IMR-90 (cell line): Measurements from ENCODE around the gene NDFIP2. TPM values are rescaled to one million over a fixed set of nuclear protein-coding genes. Genes with fewer than 3 reads are reported as not detected.

Experiments
- ATAC-seq: fragments of 200-7000 bp; cut with Tn5 transposase; 2 replicates; pipeline ENCODE4 v1.9.1; 2020; ENCODE audit warnings: low read depth, mild to moderate bottlenecking, moderate library complexity
- BruUV-seq: library from RNA; stranded (reverse); fragments of 400-500 nt; replicated peaks from 2 replicates; lab custom pipeline; 2021; lab: Mats Ljungman, UMichigan
- CTCF ChIA-PET: fragments of 300-600 bp; formaldehyde crosslinking; extraction: SDS; loops from one replicate; lab custom pipeline; 2021; ENCODE audit warnings: antibody characterized with exemption; lab: Yijun Ruan, JAX
- POLR2A ChIA-PET: fragments of 300-600 bp; sonication (Branson Sonifier 250); formaldehyde crosslinking; loops from one replicate; lab custom pipeline; 2022; ENCODE audit warnings: antibody characterized with exemption; ENCODE audit not compliant: unreplicated experiment; lab: Charles Lee
- DNase-seq: peaks from one replicate; pipeline ENCODE4 v3.0.0; 2013
- H2AFZ ChIP-seq: replicated peaks from 2 replicates; pipeline ENCODE3; 2013; ENCODE audit warnings: low read length, mild to moderate bottlenecking; ENCODE audit not compliant: poor library complexity
- H2AK5ac ChIP-seq: 2 replicates; pipeline ENCODE4 v1.6.1; 2013; ENCODE audit warnings: low read depth, low read length, inconsistent platforms
- H2AK9ac ChIP-seq: replicated peaks from 2 replicates; pipeline ENCODE3; 2013; ENCODE audit warnings: mild to moderate bottlenecking, low read depth, low read length, moderate library complexity; ENCODE audit not compliant: poor library complexity
- H2BK120ac ChIP-seq: 2 replicates; pipeline ENCODE4 v1.6.1; 2013; ENCODE audit warnings: low read depth, low read length, inconsistent platforms
- H2BK15ac ChIP-seq: 3 replicates; pipeline ENCODE4 v1.6.1; 2013; ENCODE audit warnings: low read depth, low read length, inconsistent platforms
- H2BK20ac ChIP-seq: 2 replicates; pipeline ENCODE4 v1.6.1; 2013; ENCODE audit warnings: low read depth, mild to moderate bottlenecking, inconsistent platforms, low read length, moderate library complexity
- H2BK5ac ChIP-seq: 2 replicates; pipeline ENCODE4 v1.6.1; 2013; ENCODE audit warnings: mild to moderate bottlenecking, low read depth, low read length, inconsistent platforms; ENCODE audit not compliant: poor library complexity, severe bottlenecking
- H3K14ac ChIP-seq: replicated peaks from 2 replicates; pipeline ENCODE4 v1.6.1; 2013; ENCODE audit warnings: low read depth, low read length, inconsistent platforms
- H3K18ac ChIP-seq: 2 replicates; pipeline ENCODE4 v1.6.1; 2013; ENCODE audit warnings: low read depth, low read length, control low read depth
- H3K23ac ChIP-seq: 2 replicates; pipeline ENCODE4 v1.6.1; 2013; ENCODE audit warnings: low read depth, low read length, inconsistent platforms
- H3K27ac ChIP-seq: 2 replicates; pipeline ENCODE4 v1.5.1; 2013; ENCODE audit warnings: mild to moderate bottlenecking, control low read depth, low read length; ENCODE audit not compliant: insufficient read depth
- H3K27me3 ChIP-seq: 2 replicates; pipeline ENCODE4 v1.6.1; 2013; ENCODE audit warnings: low read length; ENCODE audit not compliant: control insufficient read depth, insufficient read depth
- H3K36me3 ChIP-seq: 2 replicates; pipeline ENCODE4 v1.6.1; 2013; ENCODE audit warnings: low read length, mixed read lengths; ENCODE audit not compliant: control insufficient read depth, insufficient read depth
- H3K4ac ChIP-seq: 2 replicates; pipeline ENCODE4 v1.6.1; 2013; ENCODE audit warnings: low read depth, low read length, inconsistent platforms
- H3K4me1 ChIP-seq: 2 replicates; pipeline ENCODE4 v1.6.1; 2013; ENCODE audit warnings: low read length, mixed read lengths; ENCODE audit not compliant: control insufficient read depth, insufficient read depth
- H3K4me2 ChIP-seq: 2 replicates; pipeline ENCODE4 v1.6.1; 2013; ENCODE audit warnings: low read depth, mild to moderate bottlenecking, control low read depth, low read length, moderate library complexity
- H3K4me3 ChIP-seq: 2 replicates; pipeline ENCODE4 v1.5.1; 2013; ENCODE audit warnings: low read depth, mild to moderate bottlenecking, control low read depth, low read length, moderate library complexity; ENCODE audit not compliant: insufficient read depth
- H3K56ac ChIP-seq: 2 replicates; pipeline ENCODE4 v1.6.1; 2013; ENCODE audit warnings: low read length, inconsistent platforms; ENCODE audit not compliant: insufficient read depth; ENCODE audit errors: extremely low read depth
- H3K79me1 ChIP-seq, 2 experiments: 2 replicates each; pipeline ENCODE4 v1.6.1; 2013; ENCODE audit warnings: low read length in 2 of 2, inconsistent platforms in 1 of 2, low read depth in 1 of 2
- H3K9ac ChIP-seq: 2 replicates; pipeline ENCODE4 v1.6.1; 2013; ENCODE audit warnings: low read depth, low read length, control low read depth
- H3K9me1 ChIP-seq: 2 replicates; pipeline ENCODE4 v1.6.1; 2013; ENCODE audit warnings: low read length, inconsistent platforms; ENCODE audit not compliant: insufficient read depth
- H3K9me3 ChIP-seq: 2 replicates; pipeline ENCODE4 v1.6.1; 2013; ENCODE audit warnings: low read length; ENCODE audit not compliant: control insufficient read depth, insufficient read depth
- H4K20me1 ChIP-seq: 2 replicates; pipeline ENCODE4 v1.6.1; 2013; ENCODE audit warnings: low read length, inconsistent platforms; ENCODE audit not compliant: insufficient read depth
- H4K5ac ChIP-seq: 2 replicates; pipeline ENCODE4 v1.6.1; 2013; ENCODE audit warnings: mild to moderate bottlenecking, low read depth, low read length, control low read depth
- H4K8ac ChIP-seq, 2 experiments: 2 replicates each; pipeline ENCODE4 v1.6.1; 2013; ENCODE audit warnings: low read depth in 2 of 2, low read length in 2 of 2, control low read depth in 1 of 2, inconsistent platforms in 1 of 2
- H4K91ac ChIP-seq: 2 replicates; pipeline ENCODE4 v1.6.1; 2013; ENCODE audit warnings: low read depth, low read length, inconsistent platforms; ENCODE audit not compliant: insufficient read depth
- CEBPB ChIP-seq: IDR thresholded peaks from 2 replicates; pipeline ENCODE4 v1.6.1; 2012; ENCODE audit warnings: low read depth, low read length, improper control_type of control experiment
- MAZ ChIP-seq: IDR thresholded peaks from 2 replicates; pipeline ENCODE4 v1.6.1; 2012; ENCODE audit warnings: low read depth, mild to moderate bottlenecking, low read length, improper control_type of control experiment, moderate library complexity, borderline replicate concordance
- POLR2A ChIP-seq: IDR thresholded peaks from 2 replicates; pipeline ENCODE4 v1.6.1; 2012; ENCODE audit warnings: mild to moderate bottlenecking, low read depth, low read length
- SMC3 ChIP-seq: fragments of 150-350 bp; IDR thresholded peaks from 2 replicates; pipeline ENCODE4 v1.6.1; 2016; ENCODE audit warnings: low read depth, mild to moderate bottlenecking, antibody characterized with exemption, low read length, moderate library complexity
- WGBS, 2 experiments: methylation state at CpG; one replicate each; pipeline versions ENCODE4 v1.1.5 to v1.1.7; 2013; ENCODE audit warnings: missing lambda C conversion rate in 2 of 2; ENCODE audit not compliant: insufficient read length in 1 of 2; ENCODE audit errors: extremely low coverage in 2 of 2; 5-methylcytosine and 5-hydroxymethylcytosine counted together
- dilution Hi-C: fragments of 300-500 bp; cut with HindIII; formaldehyde crosslinking; loops from one replicate; pipeline ENCODE4 v1.14.3; 2018; ENCODE audit warnings: low sequenced_read_pairs; ENCODE audit not compliant: unreplicated experiment
- in situ Hi-C: fragments of 300-500 bp; cut with MboI; formaldehyde crosslinking; loops from 3 replicates; pipeline ENCODE4 v1.14.3; 2019; ENCODE audit warnings: low sequenced_read_pairs, inconsistent platforms, mixed read lengths
- intact Hi-C: fragments of 100-400 bp; cut with micrococcal nuclease; formaldehyde crosslinking; loops from 2 replicates; pipeline ENCODE4 v1.10.0; 2022
- polyA plus RNA-seq, 3 experiments: library from polyadenylated mRNA; depleted of rRNA; stranded (reverse); fragments of >200 nt; gene quantifications; 2 replicates each; pipeline ENCODE4 v1.2.3, GENCODE V29; 2012; ENCODE audit warnings: low replicate concordance in 1 of 3
- total RNA-seq: library from RNA; depleted of rRNA; stranded (reverse); fragments of >200 nt; gene quantifications from 2 replicates; pipeline ENCODE4 v1.2.3, GENCODE V29; 2012
- TF ChIP-seq, protein P1 (sequence below): fragments of 150-350 bp; IDR thresholded peaks from 2 replicates; pipeline ENCODE4 v1.6.1; 2017; ENCODE audit warnings: mild to moderate bottlenecking, antibody characterized with exemption, low read length, low read depth

NDFIP2 gene
- total and polyA plus RNA-seq, 2 of the 4 experiments (the other 2 are of a cell fraction) = 23.8 to 25.8 TPM

GRCh38 chr13:79531542-79532254 lies 50.7 kb downstream of the NDFIP2 start:
- dilution Hi-C loops = loop anchor here (25.0 kb wide), 1 partner anchor 94 kb away; no protein-coding TSS in a partner anchor
- no peak for ATAC-seq

More at GRCh38 chr13:79531542-79532254, 50.7 kb downstream of the NDFIP2 start:
- no peak overlapping the region for H2AK5ac ChIP-seq
- H4K5ac ChIP-seq = no peak overlapping the region
- H4K8ac ChIP-seq = no peak overlapping the region
- H3K36me3 ChIP-seq = no peaks in the 10 kb centered on the region; the same call in 1 of the 2 replicates
- H3K4me2 ChIP-seq = no peak overlapping the region
- POLR2A ChIA-PET = no interaction called here
- H3K9me1 ChIP-seq = 0 out of 2 replicates have a peak, but pooled peaks cover 9% of the 10 kb centered on the region
- no peak for TF ChIP-seq MAZ
- no peak for TF ChIP-seq SMC3
- TF ChIP-seq, protein P1, sequence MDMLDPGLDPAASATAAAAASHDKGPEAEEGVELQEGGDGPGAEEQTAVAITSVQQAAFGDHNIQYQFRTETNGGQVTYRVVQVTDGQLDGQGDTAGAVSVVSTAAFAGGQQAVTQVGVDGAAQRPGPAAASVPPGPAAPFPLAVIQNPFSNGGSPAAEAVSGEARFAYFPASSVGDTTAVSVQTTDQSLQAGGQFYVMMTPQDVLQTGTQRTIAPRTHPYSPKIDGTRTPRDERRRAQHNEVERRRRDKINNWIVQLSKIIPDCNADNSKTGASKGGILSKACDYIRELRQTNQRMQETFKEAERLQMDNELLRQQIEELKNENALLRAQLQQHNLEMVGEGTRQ = no peak
- TF ChIP-seq CEBPB = no peak
- TF ChIP-seq POLR2A = no peak
- no TSS peak for BruUV-seq
- no CpG with 5 or more reads among the region's 7 CpGs for WGBS, 2 experiments
- no peaks in the 10 kb centered on the region for H3K27me3 ChIP-seq
- H3K4ac ChIP-seq = no peak overlapping the region
- no peak overlapping the region for H2BK20ac ChIP-seq
- H2BK15ac ChIP-seq = no peak overlapping the region
- H3K18ac ChIP-seq = no peak overlapping the region
- no peak for DNase-seq
- no peaks in the 10 kb centered on the region for H3K9me3 ChIP-seq
- no peak overlapping the region for H2BK5ac ChIP-seq
- H3K56ac ChIP-seq = no peak overlapping the region
- H3K79me1 ChIP-seq = peaks cover 13 to 19% of the 10 kb centered on the region in 2 experiments; a peak in 3 of 4 replicates
- H2BK120ac ChIP-seq = no peak overlapping the region
- H4K91ac ChIP-seq = no peak overlapping the region
- H3K27ac ChIP-seq = no peak overlapping the region
- H3K9ac ChIP-seq = no peak overlapping the region
- no peak overlapping the region for H2AK9ac ChIP-seq
- in situ Hi-C loops = no loop called here
- peaks cover 6% of the 10 kb centered on the region; the same call in 1 of the 2 replicates for H3K4me1 ChIP-seq
- no peaks in the 10 kb centered on the region for H4K20me1 ChIP-seq
- H3K4me3 ChIP-seq = no peak overlapping the region
- H3K14ac ChIP-seq = no peak overlapping the region
- CTCF ChIA-PET = interaction anchor here (1.3 kb wide), 1 partner anchor 9 kb away, joined by 5 read pairs; no protein-coding TSS in a partner anchor
- H3K23ac ChIP-seq = no peak overlapping the region
- intact Hi-C loops = loop anchor here (5.0 kb wide), 1 partner anchor 49 kb away; the partner anchor contains the start of gene NDFIP2
- H2AFZ ChIP-seq = no peak overlapping the region
